Measurements from ENCODE around the gene OR8B8. TPM values are rescaled to one million over a fixed set of nuclear protein-coding genes. Genes with fewer than 3 reads are reported as not detected.
"Not testable (repeated sequence)": the region's sequence is repeated elsewhere in the genome, so short reads cannot be mapped to it uniquely, and the experiment has no call there.

OR8B8 gene
- total RNA-seq, 2 experiments from 2014 or later = not detected

GRCh38 chr11:124467381-124467927, 22.0 kb upstream of the OR8B8 start:
- ChIA-PET POLR2A (no interaction called here), CTCF (no interaction called here)
- intact Hi-C loops (cut with micrococcal nuclease) = no loop called here
- Mint-ChIP-seq H3K27ac (no peak overlapping the region), H3K27me3 (peaks cover 2% of the 10 kb centered on the region), H3K4me3 (no peak overlapping the region), H3K9me3 (no peaks in the 10 kb centered on the region), H3K36me3 (no peaks in the 10 kb centered on the region), H3K4me1 (ENCODE audit: low read depth) (no peaks in the 10 kb centered on the region)
- DNase-seq = no peak

- H3K4me3 Mint-ChIP-seq = no peak overlapping the region
- POLR2A ChIA-PET = no interaction called here
- no peak overlapping the region for H3K27ac Mint-ChIP-seq
- no peak for DNase-seq
- H3K27me3 Mint-ChIP-seq = peaks cover 2% of the 10 kb centered on the region
- H3K9me3 Mint-ChIP-seq = no peaks in the 10 kb centered on the region
- no peaks in the 10 kb centered on the region for H3K36me3 Mint-ChIP-seq
- intact Hi-C loops (cut with micrococcal nuclease) = no loop called here
- CTCF ChIA-PET = no interaction called here
- no peaks in the 10 kb centered on the region for H3K4me1 Mint-ChIP-seq (ENCODE audit: low read depth)
Observed at GRCh38 chr11:124465368-124465767, 19.9 kb upstream of the OR8B8 start.

- H3K36me3 Mint-ChIP-seq = no peaks in the 10 kb centered on the region
- H3K4me1 Mint-ChIP-seq (ENCODE audit: low read depth) = no peaks in the 10 kb centered on the region
- no peak for DNase-seq
- CTCF ChIA-PET = no interaction called here
- no peaks in the 10 kb centered on the region for H3K9me3 Mint-ChIP-seq
- intact Hi-C loops (cut with micrococcal nuclease) = no loop called here
- H3K4me3 Mint-ChIP-seq = no peak overlapping the region
- H3K27ac Mint-ChIP-seq = no peak overlapping the region
- POLR2A ChIA-PET = no interaction called here
- peaks cover 2% of the 10 kb centered on the region for H3K27me3 Mint-ChIP-seq
Observed at GRCh38 chr11:124463990-124464389, 18.5 kb upstream of the OR8B8 start.

- ChIA-PET POLR2A (no interaction called here), CTCF (no interaction called here)
- Mint-ChIP-seq H3K36me3 (no peaks in the 10 kb centered on the region), H3K4me1 (ENCODE audit: low read depth) (no peaks in the 10 kb centered on the region), H3K9me3 (no peaks in the 10 kb centered on the region), H3K27me3 (peaks cover 2% of the 10 kb centered on the region), H3K4me3 (no peak overlapping the region), H3K27ac (no peak overlapping the region)
- DNase-seq = no peak
- intact Hi-C loops (cut with micrococcal nuclease) = no loop called here
Observed at GRCh38 chr11:124463324-124463723, 17.8 kb upstream of the OR8B8 start.

- ChIA-PET POLR2A (no interaction called here), CTCF (no interaction called here)
- H3K36me3 Mint-ChIP-seq = no peaks in the 10 kb centered on the region
- no peak overlapping the region for H3K27ac Mint-ChIP-seq
- H3K4me3 Mint-ChIP-seq = no peak overlapping the region
- H3K27me3 Mint-ChIP-seq = peaks cover 2% of the 10 kb centered on the region
- intact Hi-C loops (cut with micrococcal nuclease) = no loop called here
- no peaks in the 10 kb centered on the region for H3K9me3 Mint-ChIP-seq
- DNase-seq = no peak
- no peaks in the 10 kb centered on the region for H3K4me1 Mint-ChIP-seq (ENCODE audit: low read depth)
Observed at GRCh38 chr11:124460459-124460858, 15.0 kb upstream of the OR8B8 start.

GRCh38 chr11:124459379-124459778, 13.9 kb upstream of the OR8B8 start:
- CTCF ChIA-PET; H3K9me3 Mint-ChIP-seq; H3K36me3 Mint-ChIP-seq; DNase-seq; H3K4me3 Mint-ChIP-seq; H3K4me1 Mint-ChIP-seq (ENCODE audit: low read depth); POLR2A ChIA-PET; H3K27ac Mint-ChIP-seq; intact Hi-C loops (cut with micrococcal nuclease); H3K27me3 Mint-ChIP-seq: not testable (repeated sequence)

- Mint-ChIP-seq H3K36me3 (no peaks in the 10 kb centered on the region), H3K27ac (no peak overlapping the region), H3K9me3 (no peaks in the 10 kb centered on the region), H3K4me3 (no peak overlapping the region), H3K4me1 (ENCODE audit: low read depth) (no peaks in the 10 kb centered on the region), H3K27me3 (no peaks in the 10 kb centered on the region)
- intact Hi-C loops (cut with micrococcal nuclease) = no loop called here
- ChIA-PET CTCF (no interaction called here), POLR2A (no interaction called here)
- no peak for DNase-seq
Observed at GRCh38 chr11:124454552-124454951, 9.1 kb upstream of the OR8B8 start.

DNA sequence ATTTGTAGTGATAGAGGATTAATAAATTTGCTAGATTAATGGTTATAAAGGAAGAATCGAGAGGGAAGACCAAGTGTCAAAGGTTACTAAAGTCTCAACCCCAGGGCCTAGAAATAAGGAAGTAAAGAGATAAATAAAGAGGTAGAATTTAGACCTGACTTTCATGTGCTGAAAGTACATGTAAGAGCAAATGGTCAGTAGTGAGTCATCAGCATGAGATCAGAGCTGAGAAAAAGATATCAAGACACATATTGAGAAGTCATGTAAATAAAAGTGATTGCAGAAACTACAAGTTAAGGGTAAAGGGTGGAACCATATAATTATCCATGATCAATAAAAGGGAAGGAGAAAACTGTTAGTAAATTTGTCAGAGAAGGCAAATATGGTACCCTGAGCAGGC, 1.4 kb upstream of the OR8B8 start:
- H3K4me1 Mint-ChIP-seq (ENCODE audit: low read depth) = no peaks in the 10 kb centered on the region
- intact Hi-C loops (cut with micrococcal nuclease) = no loop called here
- no peak overlapping the region for H3K27ac Mint-ChIP-seq
- H3K4me3 Mint-ChIP-seq = no peak overlapping the region
- H3K9me3 Mint-ChIP-seq = no peaks in the 10 kb centered on the region
- no peak for DNase-seq
- H3K36me3 Mint-ChIP-seq = no peaks in the 10 kb centered on the region
- peaks cover 2% of the 10 kb centered on the region for H3K27me3 Mint-ChIP-seq
- ChIA-PET CTCF (no interaction called here), POLR2A (no interaction called here)

GRCh38 chr11:124442847-124443246, 2.6 kb downstream of the OR8B8 start:
- no peak overlapping the region for H3K27ac Mint-ChIP-seq
- DNase-seq = no peak
- no peak overlapping the region for H3K4me3 Mint-ChIP-seq
- peaks cover 2% of the 10 kb centered on the region for H3K27me3 Mint-ChIP-seq
- intact Hi-C loops (cut with micrococcal nuclease) = no loop called here
- no peaks in the 10 kb centered on the region for H3K36me3 Mint-ChIP-seq
- CTCF ChIA-PET = interaction anchor here (0.7 kb wide), 1 partner anchor 142 kb away, joined by 3 read pairs; no protein-coding TSS in a partner anchor
- POLR2A ChIA-PET = no interaction called here
- no peaks in the 10 kb centered on the region for H3K9me3 Mint-ChIP-seq
- H3K4me1 Mint-ChIP-seq (ENCODE audit: low read depth) = no peaks in the 10 kb centered on the region

DNA sequence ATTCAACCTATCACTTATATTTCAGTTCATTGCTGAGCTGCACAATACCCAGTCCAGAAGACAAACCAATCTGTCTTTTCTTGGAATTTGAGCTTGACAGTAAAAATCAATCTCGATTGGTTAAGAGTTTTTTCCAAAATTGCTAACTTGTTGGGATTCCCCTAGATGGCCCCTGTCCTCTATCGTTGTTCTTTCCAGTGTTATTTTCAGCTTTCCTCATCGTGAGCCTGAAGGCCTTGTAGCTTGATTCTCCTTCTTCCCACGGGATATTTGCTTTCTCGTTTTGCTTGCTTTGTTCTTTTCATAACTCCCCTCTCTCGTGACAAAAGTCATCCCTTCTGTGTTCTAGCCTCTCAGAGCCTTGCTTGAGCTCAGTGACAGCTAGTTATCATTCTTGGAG, 3.1 kb downstream of the OR8B8 start:
- Mint-ChIP-seq H3K27me3 (peaks cover 1% of the 10 kb centered on the region), H3K27ac (no peak overlapping the region), H3K4me3 (no peak overlapping the region), H3K36me3 (no peaks in the 10 kb centered on the region), H3K9me3 (no peaks in the 10 kb centered on the region), H3K4me1 (ENCODE audit: low read depth) (no peaks in the 10 kb centered on the region)
- intact Hi-C loops (cut with micrococcal nuclease) = no loop called here
- ChIA-PET POLR2A (no interaction called here), CTCF (interaction anchor here (0.7 kb wide), 1 partner anchor 143 kb away, joined by 3 read pairs; no protein-coding TSS in a partner anchor)
- DNase-seq = no peak

- H3K27me3 Mint-ChIP-seq = peaks cover 1% of the 10 kb centered on the region
- intact Hi-C loops (cut with micrococcal nuclease) = no loop called here
- no peak overlapping the region for H3K4me3 Mint-ChIP-seq
- ChIA-PET POLR2A (no interaction called here), CTCF (no interaction called here)
- no peaks in the 10 kb centered on the region for H3K36me3 Mint-ChIP-seq
- no peaks in the 10 kb centered on the region for H3K9me3 Mint-ChIP-seq
- H3K4me1 Mint-ChIP-seq (ENCODE audit: low read depth) = no peaks in the 10 kb centered on the region
- no peak for DNase-seq
- H3K27ac Mint-ChIP-seq = no peak overlapping the region
Observed at GRCh38 chr11:124441519-124441918, 4.0 kb downstream of the OR8B8 start.

- no peaks in the 10 kb centered on the region for H3K4me1 Mint-ChIP-seq (ENCODE audit: low read depth)
- CTCF ChIA-PET = no interaction called here
- no peaks in the 10 kb centered on the region for H3K9me3 Mint-ChIP-seq
- POLR2A ChIA-PET = no interaction called here
- no peaks in the 10 kb centered on the region for H3K36me3 Mint-ChIP-seq
- intact Hi-C loops (cut with micrococcal nuclease) = no loop called here
- peaks cover 1% of the 10 kb centered on the region for H3K27me3 Mint-ChIP-seq
- no peak for DNase-seq
- H3K4me3 Mint-ChIP-seq = no peak overlapping the region
- no peak overlapping the region for H3K27ac Mint-ChIP-seq
Observed at GRCh38 chr11:124441081-124441480, 4.4 kb downstream of the OR8B8 start.

DNA sequence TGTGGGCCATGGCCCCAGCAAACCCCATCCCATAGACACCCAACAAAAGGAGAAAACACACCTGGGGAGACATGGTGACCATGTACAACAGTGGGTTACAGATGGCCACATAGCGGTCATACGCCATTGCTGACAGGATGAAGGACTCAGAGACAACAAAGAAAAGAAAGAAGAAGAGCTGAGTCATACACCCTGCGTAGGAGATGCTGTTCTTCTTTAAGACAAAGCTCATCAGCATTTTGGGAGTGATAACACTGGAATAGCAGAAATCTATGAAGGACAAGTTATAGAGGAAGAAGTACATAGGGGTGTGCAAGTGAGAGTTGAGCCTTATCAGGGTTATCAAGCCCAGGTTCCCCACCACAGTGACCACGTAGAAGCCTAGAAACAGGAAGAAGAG, 4.9 kb downstream of the OR8B8 start:
- Mint-ChIP-seq H3K27ac (no peak overlapping the region), H3K27me3 (peaks cover 1% of the 10 kb centered on the region), H3K4me3 (no peak overlapping the region), H3K9me3 (no peaks in the 10 kb centered on the region), H3K4me1 (ENCODE audit: low read depth) (no peaks in the 10 kb centered on the region), H3K36me3 (no peaks in the 10 kb centered on the region)
- DNase-seq = no peak
- ChIA-PET POLR2A (no interaction called here), CTCF (no interaction called here)
- intact Hi-C loops (cut with micrococcal nuclease) = no loop called here

GRCh38 chr11:124434699-124435098, 10.8 kb downstream of the OR8B8 start:
- Mint-ChIP-seq H3K27me3 (no peaks in the 10 kb centered on the region), H3K9me3 (peaks cover 2% of the 10 kb centered on the region), H3K27ac (no peak overlapping the region), H3K4me1 (ENCODE audit: low read depth) (no peaks in the 10 kb centered on the region), H3K36me3 (no peaks in the 10 kb centered on the region), H3K4me3 (no peak overlapping the region)
- POLR2A ChIA-PET = no interaction called here
- CTCF ChIA-PET = no interaction called here
- intact Hi-C loops (cut with micrococcal nuclease) = no loop called here
- DNase-seq = no peak

Measured in activated CD4-positive, alpha-beta memory T cell treated with anti-CD3 and anti-CD28 coated beads for 36 hours (primary cell).